SH-SY5Y (cell line): ENCODE data around the gene CDK1.

Experiments
- GATA2 ChIP-seq: IDR thresholded peaks from 2 replicates; pipeline ENCODE4 v1.6.1; 2011; ENCODE audit warnings: mild to moderate bottlenecking, low read depth, low read length
- GATA3 ChIP-seq: IDR thresholded peaks from 2 replicates; pipeline ENCODE4 v1.6.1; 2011; ENCODE audit warnings: low read depth, mild to moderate bottlenecking, low read length, moderate library complexity

DNA sequence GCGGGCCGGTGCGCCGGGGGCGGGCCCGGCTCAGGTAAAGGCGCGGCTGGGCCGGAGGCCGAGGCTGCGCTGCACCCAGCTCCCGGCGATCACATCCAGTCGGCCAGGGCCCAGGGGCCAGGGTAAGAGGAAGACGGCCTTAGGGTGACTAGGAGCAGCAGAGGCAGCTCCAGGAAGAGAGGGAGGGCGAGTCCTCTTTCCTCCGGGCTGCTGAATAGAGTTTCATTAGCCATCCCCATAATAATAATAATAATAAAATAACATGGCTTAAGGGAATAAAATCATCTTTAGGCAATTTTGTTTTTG is 44.8 kb upstream of the CDK1 start:
- TF ChIP-seq GATA2 (no peak), GATA3 (no peak)
